ENCODE data around the gene CATSPERD.

Gene CATSPERD

DNA sequence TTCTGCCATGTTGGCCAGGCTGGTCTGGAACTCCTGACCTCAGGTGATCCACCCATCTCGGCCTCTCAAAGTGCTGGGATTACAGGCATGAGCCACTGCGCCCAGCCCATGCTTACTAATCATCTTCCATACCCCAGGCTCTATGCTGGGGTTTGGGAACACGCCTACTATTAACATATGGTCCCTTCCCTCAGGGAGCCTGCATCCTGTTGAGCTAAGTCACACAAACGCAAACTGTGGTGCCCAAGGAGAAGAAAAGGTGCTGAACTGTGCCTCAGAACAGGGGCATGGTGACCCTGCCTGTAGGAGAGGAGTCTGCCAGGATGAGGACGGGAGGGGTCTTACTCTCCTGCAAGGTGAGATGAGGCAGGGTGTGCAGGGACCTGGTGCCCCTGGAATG lies 45.7 kb upstream of the CATSPERD start:
- TF ChIP-seq TEAD4 (IDR thresholded peaks at IDR 0.05) = no peak
- TF ChIP-seq, protein P1, sequence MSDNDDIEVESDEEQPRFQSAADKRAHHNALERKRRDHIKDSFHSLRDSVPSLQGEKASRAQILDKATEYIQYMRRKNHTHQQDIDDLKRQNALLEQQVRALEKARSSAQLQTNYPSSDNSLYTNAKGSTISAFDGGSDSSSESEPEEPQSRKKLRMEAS (IDR thresholded peaks at IDR 0.05) = no peak

DNA sequence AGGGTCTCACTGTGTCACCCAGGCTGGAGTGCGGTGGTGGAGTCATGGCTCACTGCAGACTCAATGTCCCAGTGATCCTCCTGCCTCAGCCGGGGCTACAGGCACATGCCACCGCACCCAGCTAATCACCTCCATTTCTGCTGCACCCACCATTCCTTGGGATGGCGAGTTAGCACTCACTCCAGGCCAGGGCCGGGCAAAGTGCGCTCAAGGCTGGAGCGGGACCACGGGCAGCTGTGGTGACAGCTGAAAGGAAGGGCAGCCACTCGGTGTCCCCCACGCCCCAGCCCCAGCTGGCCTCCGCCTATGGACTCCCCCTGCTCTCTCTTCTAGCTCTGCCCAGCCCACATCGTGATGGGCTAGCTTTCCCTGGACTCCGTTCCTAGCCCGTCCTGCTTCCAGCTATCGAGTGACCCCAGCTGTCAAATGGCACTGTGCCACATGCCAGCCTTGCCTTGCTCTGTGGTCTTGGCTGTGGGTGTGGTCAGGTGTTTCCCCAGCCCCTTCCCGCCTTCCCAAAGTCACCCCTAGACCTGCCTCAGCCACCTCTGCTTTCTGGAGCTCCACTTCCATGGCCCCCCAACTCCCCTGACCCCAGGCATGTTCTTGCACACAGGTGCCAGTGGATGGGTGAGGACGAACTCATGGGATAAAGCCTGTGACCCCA lies 44.2 kb upstream of the CATSPERD start:
- TF ChIP-seq RAD21 (IDR thresholded peaks at IDR 0.05; ENCODE audit: low read depth) (no peak), EP300 (IDR thresholded peaks at IDR 0.05; ENCODE audit: borderline replicate concordance) (no peak), ZBTB7A (IDR thresholded peaks at IDR 0.05; ENCODE audit: low read depth) (no peak), EGR1 (IDR thresholded peaks at IDR 0.05) (no peak), CREB1 (IDR thresholded peaks at IDR 0.05; ENCODE audit: low read depth) (no peak), NFIC (IDR thresholded peaks at IDR 0.05) (no peak), YY1 (IDR thresholded peaks at IDR 0.05; ENCODE audit: low read depth) (no peak), FOXM1 (IDR thresholded peaks at IDR 0.05; ENCODE audit: borderline replicate concordance, low read depth) (no peak), TCF12 (IDR thresholded peaks at IDR 0.05; ENCODE audit: low read depth) (no peak)
- TF ChIP-seq, protein P2, sequence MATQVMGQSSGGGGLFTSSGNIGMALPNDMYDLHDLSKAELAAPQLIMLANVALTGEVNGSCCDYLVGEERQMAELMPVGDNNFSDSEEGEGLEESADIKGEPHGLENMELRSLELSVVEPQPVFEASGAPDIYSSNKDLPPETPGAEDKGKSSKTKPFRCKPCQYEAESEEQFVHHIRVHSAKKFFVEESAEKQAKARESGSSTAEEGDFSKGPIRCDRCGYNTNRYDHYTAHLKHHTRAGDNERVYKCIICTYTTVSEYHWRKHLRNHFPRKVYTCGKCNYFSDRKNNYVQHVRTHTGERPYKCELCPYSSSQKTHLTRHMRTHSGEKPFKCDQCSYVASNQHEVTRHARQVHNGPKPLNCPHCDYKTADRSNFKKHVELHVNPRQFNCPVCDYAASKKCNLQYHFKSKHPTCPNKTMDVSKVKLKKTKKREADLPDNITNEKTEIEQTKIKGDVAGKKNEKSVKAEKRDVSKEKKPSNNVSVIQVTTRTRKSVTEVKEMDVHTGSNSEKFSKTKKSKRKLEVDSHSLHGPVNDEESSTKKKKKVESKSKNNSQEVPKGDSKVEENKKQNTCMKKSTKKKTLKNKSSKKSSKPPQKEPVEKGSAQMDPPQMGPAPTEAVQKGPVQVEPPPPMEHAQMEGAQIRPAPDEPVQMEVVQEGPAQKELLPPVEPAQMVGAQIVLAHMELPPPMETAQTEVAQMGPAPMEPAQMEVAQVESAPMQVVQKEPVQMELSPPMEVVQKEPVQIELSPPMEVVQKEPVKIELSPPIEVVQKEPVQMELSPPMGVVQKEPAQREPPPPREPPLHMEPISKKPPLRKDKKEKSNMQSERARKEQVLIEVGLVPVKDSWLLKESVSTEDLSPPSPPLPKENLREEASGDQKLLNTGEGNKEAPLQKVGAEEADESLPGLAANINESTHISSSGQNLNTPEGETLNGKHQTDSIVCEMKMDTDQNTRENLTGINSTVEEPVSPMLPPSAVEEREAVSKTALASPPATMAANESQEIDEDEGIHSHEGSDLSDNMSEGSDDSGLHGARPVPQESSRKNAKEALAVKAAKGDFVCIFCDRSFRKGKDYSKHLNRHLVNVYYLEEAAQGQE (IDR thresholded peaks at IDR 0.05; ENCODE audit: low read depth) = no peak
- TF ChIP-seq, protein P3, sequence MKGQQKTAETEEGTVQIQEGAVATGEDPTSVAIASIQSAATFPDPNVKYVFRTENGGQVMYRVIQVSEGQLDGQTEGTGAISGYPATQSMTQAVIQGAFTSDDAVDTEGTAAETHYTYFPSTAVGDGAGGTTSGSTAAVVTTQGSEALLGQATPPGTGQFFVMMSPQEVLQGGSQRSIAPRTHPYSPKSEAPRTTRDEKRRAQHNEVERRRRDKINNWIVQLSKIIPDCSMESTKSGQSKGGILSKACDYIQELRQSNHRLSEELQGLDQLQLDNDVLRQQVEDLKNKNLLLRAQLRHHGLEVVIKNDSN (IDR thresholded peaks at IDR 0.05) = no peak

DNA sequence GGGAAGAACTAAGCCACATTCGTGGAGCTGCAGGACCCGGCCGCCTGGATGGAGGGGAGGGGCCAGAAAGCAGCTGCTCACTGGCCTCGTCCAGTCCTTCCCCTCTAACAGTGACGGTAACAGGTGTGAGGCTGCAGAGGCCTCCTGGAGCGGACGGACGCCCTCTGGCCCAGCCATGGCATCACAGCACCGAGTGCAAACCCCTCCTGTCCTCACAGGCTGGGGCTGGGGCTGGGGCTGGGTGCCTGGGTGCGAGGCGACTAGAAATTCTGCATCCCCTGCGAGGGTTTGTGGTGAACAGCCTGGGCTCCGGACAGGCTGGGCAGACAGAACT lies 43.7 kb upstream of the CATSPERD start:
- TF ChIP-seq CEBPB (IDR thresholded peaks at IDR 0.05) = no peak
- TF ChIP-seq, protein P2 (IDR thresholded peaks at IDR 0.05; ENCODE audit: low read depth) = no peak
- TF ChIP-seq, protein P1 (IDR thresholded peaks at IDR 0.05) = no peak
- TF ChIP-seq, protein P3 (IDR thresholded peaks at IDR 0.05) = no peak
- no peak for TF ChIP-seq CREB1 (IDR thresholded peaks at IDR 0.05; ENCODE audit: low read depth)
- TF ChIP-seq EGR1 (IDR thresholded peaks at IDR 0.05) = no peak
- no peak for TF ChIP-seq FOXM1 (IDR thresholded peaks at IDR 0.05; ENCODE audit: borderline replicate concordance, low read depth)
- TF ChIP-seq EP300 (IDR thresholded peaks at IDR 0.05; ENCODE audit: borderline replicate concordance) = no peak
- no peak for TF ChIP-seq NFIC (IDR thresholded peaks at IDR 0.05)
- no peak for TF ChIP-seq ZBTB7A (IDR thresholded peaks at IDR 0.05; ENCODE audit: low read depth)
- TF ChIP-seq RAD21 (IDR thresholded peaks at IDR 0.05; ENCODE audit: low read depth) = no peak
- TF ChIP-seq TCF12 (IDR thresholded peaks at IDR 0.05; ENCODE audit: low read depth) = no peak
- TF ChIP-seq YY1 (IDR thresholded peaks at IDR 0.05; ENCODE audit: low read depth) = no peak
- no peak for TF ChIP-seq TEAD4 (IDR thresholded peaks at IDR 0.05)
- no peak for TF ChIP-seq TAF1 (IDR thresholded peaks at IDR 0.05; ENCODE audit: low read depth)

DNA sequence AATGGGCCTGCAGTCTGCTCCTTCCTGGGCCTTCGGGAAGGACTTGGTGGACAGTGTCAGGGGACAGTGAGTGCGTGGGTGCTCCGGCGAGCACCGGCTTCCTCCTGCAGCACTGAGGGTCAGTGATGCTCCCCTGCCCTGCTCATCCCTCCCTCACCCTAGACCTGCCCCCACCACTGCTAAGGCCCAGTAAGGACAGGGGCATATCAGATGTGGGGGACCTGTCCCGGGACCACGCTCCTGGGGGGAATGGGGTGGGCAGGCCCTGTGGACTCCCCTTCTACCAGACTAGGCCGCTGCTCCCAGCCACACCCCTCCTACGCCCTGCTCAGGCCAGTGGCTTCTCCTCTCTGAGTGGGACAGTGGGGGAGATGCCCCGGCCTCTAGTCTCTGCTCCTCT lies 43.3 kb upstream of the CATSPERD start:
- TF ChIP-seq, protein P1 (IDR thresholded peaks at IDR 0.05) = no peak
- TF ChIP-seq EP300 (IDR thresholded peaks at IDR 0.05; ENCODE audit: borderline replicate concordance) = no peak
- no peak for TF ChIP-seq TAF1 (IDR thresholded peaks at IDR 0.05; ENCODE audit: low read depth)
- no peak for TF ChIP-seq NFIC (IDR thresholded peaks at IDR 0.05)
- TF ChIP-seq, protein P2 (IDR thresholded peaks at IDR 0.05; ENCODE audit: low read depth) = no peak
- no peak for TF ChIP-seq EGR1 (IDR thresholded peaks at IDR 0.05)
- TF ChIP-seq TEAD4 (IDR thresholded peaks at IDR 0.05) = no peak
- no peak for TF ChIP-seq ZBTB7A (IDR thresholded peaks at IDR 0.05; ENCODE audit: low read depth)
- TF ChIP-seq CEBPB (IDR thresholded peaks at IDR 0.05) = no peak
- TF ChIP-seq RAD21 (IDR thresholded peaks at IDR 0.05; ENCODE audit: low read depth) = no peak
- no peak for TF ChIP-seq YY1 (IDR thresholded peaks at IDR 0.05; ENCODE audit: low read depth)
- no peak for TF ChIP-seq FOXM1 (IDR thresholded peaks at IDR 0.05; ENCODE audit: borderline replicate concordance, low read depth)
- TF ChIP-seq TCF12 (IDR thresholded peaks at IDR 0.05; ENCODE audit: low read depth) = no peak
- no peak for TF ChIP-seq CREB1 (IDR thresholded peaks at IDR 0.05; ENCODE audit: low read depth)
- TF ChIP-seq, protein P3 (IDR thresholded peaks at IDR 0.05) = no peak
